Measurements from ENCODE around the gene NOD2. TPM values are rescaled to one million over a fixed set of nuclear protein-coding genes. Genes with fewer than 3 reads are reported as not detected.

Gene NOD2
- total and polyA plus RNA-seq, 8 donors = 0.79 to 15.2 (median 1.7) TPM

- Histone ChIP-seq H3K4me1 (peaks cover 0 to 54% of the 10 kb centered on the region in 2 donors), H3K27ac (peak overlapping the region in 1 of 2 donors; percentile 26), H3K27me3 (peaks cover 0 to 10% of the 10 kb centered on the region in 2 donors), H3K9me3 (peaks cover 0 to 24% of the 10 kb centered on the region in 2 donors), H3K4me3 (no peak overlapping the region), H3K36me3 (peaks cover 0 to 57% of the 10 kb centered on the region in 2 donors)
- ATAC-seq (peak; percentile 73), DNase-seq (peak in 2 of 4 donors; percentile 44 to 56)
- intact Hi-C loops (cut with DNase I) = loop anchor here in 1 of 2 donors (10.0 kb wide), 1 partner anchor 129 kb away; no protein-coding TSS in a partner anchor
- TF ChIP-seq CTCF (IDR thresholded peaks at IDR 0.05) = no peak
Observed at GRCh38 chr16:50675686-50676610, 17.5 kb upstream of the NOD2 start.

GRCh38 chr16:50676684-50677225 lies 16.7 kb upstream of the NOD2 start:
- H3K27ac ChIP-seq = no peak overlapping the region
- no peak overlapping the region for H3K4me3 ChIP-seq
- ATAC-seq = no peak
- H3K27me3 ChIP-seq = peaks cover 0 to 10% of the 10 kb centered on the region in 2 donors
- H3K4me1 ChIP-seq = peaks cover 0 to 59% of the 10 kb centered on the region in 2 donors
- intact Hi-C loops (cut with DNase I) = loop anchor here in 1 of 2 donors (10.0 kb wide), 1 partner anchor 128 kb away; no protein-coding TSS in a partner anchor
- no peak for TF ChIP-seq CTCF (IDR thresholded peaks at IDR 0.05)
- peaks cover 0 to 21% of the 10 kb centered on the region in 2 donors for H3K9me3 ChIP-seq
- H3K36me3 ChIP-seq = peaks cover 0 to 51% of the 10 kb centered on the region in 2 donors
- no peak for DNase-seq

GRCh38 chr16:50677351-50677750 lies 16.1 kb upstream of the NOD2 start:
- H3K27ac ChIP-seq = no peak overlapping the region
- TF ChIP-seq CTCF (IDR thresholded peaks at IDR 0.05) = peak; percentile 16 to 62
- no peak for ATAC-seq
- peaks cover 0 to 10% of the 10 kb centered on the region in 2 donors for H3K27me3 ChIP-seq
- H3K36me3 ChIP-seq = peaks cover 0 to 46% of the 10 kb centered on the region in 2 donors
- no peak for DNase-seq
- H3K4me1 ChIP-seq = peaks cover 0 to 65% of the 10 kb centered on the region in 2 donors
- H3K4me3 ChIP-seq = no peak overlapping the region
- peaks cover 0 to 16% of the 10 kb centered on the region in 2 donors for H3K9me3 ChIP-seq
- intact Hi-C loops (cut with DNase I) = loop anchor here in 1 of 2 donors (10.0 kb wide), 1 partner anchor 127 kb away; no protein-coding TSS in a partner anchor

- TF ChIP-seq CTCF (IDR thresholded peaks at IDR 0.05) = no peak
- H3K9me3 ChIP-seq = peaks cover 0 to 5% of the 10 kb centered on the region in 2 donors
- intact Hi-C loops (cut with DNase I) = loop anchor here in 1 of 2 donors (10.0 kb wide), 1 partner anchor 126 kb away; no protein-coding TSS in a partner anchor
- DNase-seq (no peak), ATAC-seq (no peak)
- peak overlapping the region in 1 of 2 donors; percentile 81 for H3K27ac ChIP-seq
- peaks cover 0 to 77% of the 10 kb centered on the region in 2 donors for H3K4me1 ChIP-seq
- peaks cover 0 to 5% of the 10 kb centered on the region in 2 donors for H3K27me3 ChIP-seq
- peaks cover 0 to 35% of the 10 kb centered on the region in 2 donors for H3K36me3 ChIP-seq
- H3K4me3 ChIP-seq = no peak overlapping the region
Observed at GRCh38 chr16:50678531-50678930, 14.9 kb upstream of the NOD2 start.

Data from left lung (tissue), 10 donors.